ENCODE measurements around the gene NEK1. TPM values are rescaled to one million over a fixed set of nuclear protein-coding genes. Genes with fewer than 3 reads are reported as not detected.
A peak's percentile ranks its signal among the peaks of the same experiment; 100 is the strongest.

The NEK1 gene
- total and polyA plus RNA-seq, 2 of the 8 experiments (the other 6 are each of a cell fraction or from before 2014, with no cell fraction given) = 3.9 to 11.7 TPM

- TF ChIP-seq BCL11A (IDR thresholded peaks at IDR 0.05; ENCODE audit: low read depth in 2 of 2, low read length in 2 of 2) = no peak
- TF ChIP-seq CEBPB (IDR thresholded peaks at IDR 0.05; ENCODE audit: low read depth, low read length) = no peak
- peak; percentile 53 for TF ChIP-seq MAX (IDR thresholded peaks at IDR 0.05)
- TF ChIP-seq BACH1 (IDR thresholded peaks at IDR 0.05; ENCODE audit: low read length) = 0 out of 2 replicates have a peak, but pooled peaks have one; percentile 17
- peak; percentile 94 for TF ChIP-seq SAP30 (IDR thresholded peaks at IDR 0.05; ENCODE audit: insufficient read depth, insufficient replicate concordance, low read length)
- no peak for TF ChIP-seq KDM4A (IDR thresholded peaks at IDR 0.05; ENCODE audit: low read depth, low read length, severe bottlenecking)
- TF ChIP-seq E2F6 (IDR thresholded peaks at IDR 0.05) = no peak; the same call in 1 of the 2 replicates
- TF ChIP-seq GABPA (IDR thresholded peaks at IDR 0.05; ENCODE audit: borderline replicate concordance, insufficient read depth, low read length) = no peak
- TF ChIP-seq SUZ12 (IDR thresholded peaks at IDR 0.05; ENCODE audit: low read length) = no peak
- TF ChIP-seq NANOG (IDR thresholded peaks at IDR 0.05; ENCODE audit: insufficient read depth, low read depth, low read length, poor library complexity, severe bottlenecking) = peak; percentile 14
- TF ChIP-seq HDAC6 (IDR thresholded peaks at IDR 0.05; ENCODE audit: low read depth, low read length) = no peak
- no peak for TF ChIP-seq BRCA1 (IDR thresholded peaks at IDR 0.05; ENCODE audit: low read depth, low read length)
- no peak for TF ChIP-seq SP2 (IDR thresholded peaks at IDR 0.05; ENCODE audit: low read length)
- peak; percentile 71 to 86; a peak in 2 of 3 replicates for TF ChIP-seq POLR2A (IDR thresholded peaks at IDR 0.05; ENCODE audit: control extremely low read depth in 1 of 2, low read depth in 2 of 2, low read length in 2 of 2)
These were observed 7.8 kb upstream of the NEK1 start, which contains the start of gene CLCN3 (continued) for GRCh38 chr4:169619958-169620879.
